ENCODE data around the gene FADS6.

DNA sequence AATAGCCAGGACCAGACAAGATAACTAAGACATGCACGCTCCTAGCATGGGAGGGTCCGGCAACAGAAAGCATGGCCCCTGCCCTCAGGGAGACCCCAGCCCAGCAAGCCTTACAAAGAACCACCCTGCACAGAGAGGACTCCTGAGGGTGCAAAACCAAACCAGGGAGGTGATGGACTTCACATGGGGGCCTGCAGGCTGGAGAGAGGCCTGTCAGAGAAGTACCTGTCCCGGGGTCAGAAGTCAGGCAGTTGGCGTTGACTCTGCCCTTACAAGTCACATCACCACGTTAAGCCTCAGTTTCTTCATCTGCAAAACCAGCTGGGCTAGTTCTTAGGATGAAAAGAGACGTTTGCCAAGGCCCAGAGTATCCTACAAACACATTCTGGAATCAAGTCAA is 35.4 kb upstream of the FADS6 start:
- TF ChIP-seq, protein P1, sequence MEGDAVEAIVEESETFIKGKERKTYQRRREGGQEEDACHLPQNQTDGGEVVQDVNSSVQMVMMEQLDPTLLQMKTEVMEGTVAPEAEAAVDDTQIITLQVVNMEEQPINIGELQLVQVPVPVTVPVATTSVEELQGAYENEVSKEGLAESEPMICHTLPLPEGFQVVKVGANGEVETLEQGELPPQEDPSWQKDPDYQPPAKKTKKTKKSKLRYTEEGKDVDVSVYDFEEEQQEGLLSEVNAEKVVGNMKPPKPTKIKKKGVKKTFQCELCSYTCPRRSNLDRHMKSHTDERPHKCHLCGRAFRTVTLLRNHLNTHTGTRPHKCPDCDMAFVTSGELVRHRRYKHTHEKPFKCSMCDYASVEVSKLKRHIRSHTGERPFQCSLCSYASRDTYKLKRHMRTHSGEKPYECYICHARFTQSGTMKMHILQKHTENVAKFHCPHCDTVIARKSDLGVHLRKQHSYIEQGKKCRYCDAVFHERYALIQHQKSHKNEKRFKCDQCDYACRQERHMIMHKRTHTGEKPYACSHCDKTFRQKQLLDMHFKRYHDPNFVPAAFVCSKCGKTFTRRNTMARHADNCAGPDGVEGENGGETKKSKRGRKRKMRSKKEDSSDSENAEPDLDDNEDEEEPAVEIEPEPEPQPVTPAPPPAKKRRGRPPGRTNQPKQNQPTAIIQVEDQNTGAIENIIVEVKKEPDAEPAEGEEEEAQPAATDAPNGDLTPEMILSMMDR (IDR thresholded peaks at IDR 0.05), result no peak
- TF ChIP-seq POLR2A (IDR thresholded peaks at IDR 0.05), result no peak

Data from prostate gland (tissue), 2 donors.